HG02759 (cell line): Measurements from ENCODE around the gene INTS11.

ENCODE experiments used
- ATAC-seq: cut with Tn5 transposase; IDR thresholded peaks from one replicate; pipeline ENCODE4 v1.9.1; 2021; ENCODE audit warnings: mild to moderate bottlenecking, moderate library complexity; ENCODE audit not compliant: unreplicated experiment

INTS11 gene

DNA sequence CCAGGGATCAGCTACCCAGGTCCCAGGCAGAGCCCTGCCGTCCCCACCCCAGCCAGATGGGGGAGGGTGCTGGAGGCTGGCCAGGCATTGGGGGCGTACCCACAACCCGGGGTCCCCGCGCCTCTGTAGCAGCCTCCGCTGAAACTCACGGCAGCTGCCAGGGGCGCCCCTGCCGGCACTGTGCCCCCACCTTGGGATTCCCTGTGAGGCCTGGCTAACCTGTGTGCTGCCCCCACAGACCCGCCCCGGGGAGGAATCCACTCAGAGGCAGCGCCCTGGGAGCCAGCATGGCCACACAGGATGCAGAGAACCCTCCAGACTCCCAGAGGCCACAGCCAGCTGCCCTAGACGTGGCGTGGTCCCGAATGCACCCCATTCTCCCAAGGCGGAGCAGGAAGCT is 20.9 kb upstream of the INTS11 start:
- no peak for ATAC-seq

DNA sequence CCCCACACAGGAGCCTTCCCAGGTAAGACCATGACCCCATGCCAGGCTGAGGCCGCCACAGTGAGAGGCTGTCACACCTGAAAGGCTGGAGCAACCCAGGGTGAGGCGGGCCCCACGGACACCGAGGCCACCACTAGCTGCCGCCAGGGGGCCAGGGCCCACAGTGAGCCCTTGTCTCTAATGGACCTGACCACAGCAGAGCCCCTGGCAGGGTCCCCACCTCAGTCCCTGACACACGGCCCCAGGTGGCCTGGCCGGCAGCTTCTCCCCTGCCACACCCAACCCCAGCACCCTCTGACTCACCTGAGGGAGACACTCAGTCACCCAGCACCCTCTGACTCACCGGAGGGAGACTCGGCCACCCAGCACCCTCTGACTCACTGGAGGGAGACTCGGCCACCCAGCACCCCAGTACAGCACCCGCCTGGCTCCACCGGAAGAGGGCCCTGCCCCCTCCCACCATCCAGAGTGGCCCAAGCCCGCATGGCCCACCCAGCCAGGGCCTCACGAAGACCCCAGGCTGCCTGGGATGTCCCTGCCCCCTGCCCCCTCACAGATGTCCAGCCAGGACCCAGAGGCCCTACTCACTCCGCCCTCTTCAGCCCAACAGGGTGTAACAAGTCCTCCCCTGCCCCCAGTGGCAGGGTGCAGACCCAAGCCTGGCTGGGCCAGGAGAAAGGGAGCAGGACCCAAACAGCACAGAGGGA is 20.3 kb upstream of the INTS11 start:
- no peak for ATAC-seq

GRCh38 chr1:1343811-1344421 is 19.5 kb upstream of the INTS11 start:
- no peak for ATAC-seq

- no peak for ATAC-seq
Measured at GRCh38 chr1:1342584-1343115, 18.2 kb upstream of the INTS11 start.

DNA sequence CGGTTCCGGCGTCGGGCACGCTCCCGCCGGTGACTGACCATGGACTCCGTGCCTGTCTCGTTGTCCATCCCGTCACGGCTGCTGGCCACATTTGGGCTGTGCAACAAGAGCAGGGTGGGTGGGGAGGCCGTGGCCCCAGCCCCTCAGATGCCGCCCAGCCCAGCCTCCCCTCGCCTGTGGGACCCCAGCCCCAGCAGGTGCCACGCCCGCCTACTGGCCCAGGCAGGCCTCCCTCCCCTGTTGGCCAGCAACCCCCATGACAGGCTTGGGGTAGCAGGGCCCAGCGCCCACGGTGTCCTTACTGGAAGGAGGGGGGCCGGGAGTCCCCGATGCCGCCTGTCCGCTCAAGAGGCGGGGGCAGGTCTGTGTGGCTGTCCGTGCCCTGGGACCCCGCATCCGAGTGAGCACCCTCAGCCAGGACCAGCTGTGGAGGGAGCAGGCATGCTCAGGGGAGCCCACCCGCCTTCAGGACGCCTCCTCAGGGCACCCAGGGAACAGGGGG is 17.7 kb upstream of the INTS11 start:
- no peak for ATAC-seq

DNA sequence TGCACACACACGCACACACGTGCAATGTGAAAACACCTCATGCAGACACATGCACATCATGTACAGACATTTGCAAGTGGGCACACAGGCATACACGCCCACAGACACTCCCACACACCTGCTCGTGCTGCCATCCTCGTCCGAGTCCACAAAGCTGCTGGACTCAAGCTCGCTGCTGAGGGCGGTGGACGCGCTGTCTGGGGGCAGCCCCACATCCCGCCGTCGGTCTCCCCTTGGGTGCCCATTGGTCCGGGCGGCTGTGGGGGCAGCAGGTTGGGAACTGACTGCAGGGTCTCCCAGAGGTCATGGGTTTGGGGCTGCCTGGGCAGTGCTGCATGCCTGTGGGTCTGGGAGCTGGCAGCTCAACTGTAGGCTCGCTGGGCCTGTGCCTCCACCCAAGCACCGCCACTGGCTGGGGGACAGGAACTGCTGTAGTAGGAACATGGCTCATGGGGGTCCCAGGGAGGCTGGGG is 17.1 kb upstream of the INTS11 start:
- ATAC-seq: no peak

DNA sequence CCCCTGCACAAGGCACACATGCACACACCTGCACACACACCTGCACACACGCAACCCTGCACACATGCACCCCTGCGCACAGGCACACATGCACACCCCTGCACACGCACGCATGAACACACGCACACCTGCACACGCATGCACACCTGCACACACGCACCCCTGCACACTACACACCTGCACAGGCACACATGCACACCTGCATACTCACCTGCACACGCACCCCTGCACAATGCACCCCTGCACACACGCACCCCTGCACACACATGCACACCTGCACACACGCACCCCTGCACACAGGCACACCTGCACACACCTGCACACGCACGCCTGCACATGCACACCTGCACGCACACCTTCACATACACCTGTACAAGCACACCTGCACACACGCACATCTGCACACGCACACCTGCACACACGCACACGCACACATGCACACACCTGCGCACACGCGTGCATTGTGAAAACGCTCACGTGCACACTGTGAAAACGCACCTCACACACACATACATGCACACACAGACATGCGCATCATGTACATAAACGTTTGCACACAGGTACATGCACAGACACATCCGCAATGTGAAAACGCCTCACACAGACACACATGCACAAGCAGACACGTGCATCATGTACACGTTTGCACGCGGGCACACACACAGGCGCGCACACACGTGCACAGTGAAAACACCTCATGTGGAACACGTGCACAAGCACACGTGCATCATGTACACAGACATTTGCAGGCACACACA is 16.5 kb upstream of the INTS11 start:
- ATAC-seq: no peak

- ATAC-seq: no peak
Measured at GRCh38 chr1:1340185-1340584, 15.7 kb upstream of the INTS11 start.

DNA sequence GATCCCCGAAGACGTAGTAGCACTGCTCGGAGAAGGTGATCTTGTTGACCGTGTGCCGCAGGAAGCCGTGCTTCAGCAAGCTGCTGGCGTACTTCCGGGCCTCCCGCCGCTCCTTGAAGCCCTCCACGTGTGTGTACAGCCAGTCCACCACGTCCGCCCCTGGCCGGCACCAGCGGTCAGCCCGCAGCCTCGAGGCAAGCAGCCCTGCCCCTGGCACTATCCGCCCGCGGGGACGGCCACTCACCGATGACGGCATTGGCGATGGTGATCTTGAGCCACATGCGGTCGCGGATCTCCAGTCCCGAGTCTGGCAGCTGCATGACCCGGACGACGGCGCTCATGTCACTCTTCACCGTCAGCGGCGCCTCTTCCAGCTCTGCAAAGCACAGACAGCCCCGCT is 13.8 kb upstream of the INTS11 start:
- ATAC-seq: no peak

DNA sequence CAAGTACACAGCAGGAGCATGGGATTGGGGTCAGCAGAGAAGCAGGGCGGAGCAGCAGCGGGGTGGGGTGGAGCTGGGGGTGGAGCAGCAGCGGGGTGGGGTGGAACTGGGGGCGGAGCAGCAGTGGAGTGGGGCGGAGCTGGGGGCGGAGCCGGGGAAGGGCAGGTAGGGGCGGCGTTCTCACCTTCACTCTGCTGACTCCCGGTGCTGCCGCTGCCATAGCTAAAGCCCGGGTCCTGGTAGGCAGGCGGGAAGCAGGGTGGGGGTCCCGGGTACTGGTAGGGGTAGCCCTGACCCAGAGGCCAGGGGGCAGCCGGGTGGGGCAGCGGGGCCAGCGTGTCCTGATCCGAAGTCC is 13.3 kb upstream of the INTS11 start:
- no peak for ATAC-seq

DNA sequence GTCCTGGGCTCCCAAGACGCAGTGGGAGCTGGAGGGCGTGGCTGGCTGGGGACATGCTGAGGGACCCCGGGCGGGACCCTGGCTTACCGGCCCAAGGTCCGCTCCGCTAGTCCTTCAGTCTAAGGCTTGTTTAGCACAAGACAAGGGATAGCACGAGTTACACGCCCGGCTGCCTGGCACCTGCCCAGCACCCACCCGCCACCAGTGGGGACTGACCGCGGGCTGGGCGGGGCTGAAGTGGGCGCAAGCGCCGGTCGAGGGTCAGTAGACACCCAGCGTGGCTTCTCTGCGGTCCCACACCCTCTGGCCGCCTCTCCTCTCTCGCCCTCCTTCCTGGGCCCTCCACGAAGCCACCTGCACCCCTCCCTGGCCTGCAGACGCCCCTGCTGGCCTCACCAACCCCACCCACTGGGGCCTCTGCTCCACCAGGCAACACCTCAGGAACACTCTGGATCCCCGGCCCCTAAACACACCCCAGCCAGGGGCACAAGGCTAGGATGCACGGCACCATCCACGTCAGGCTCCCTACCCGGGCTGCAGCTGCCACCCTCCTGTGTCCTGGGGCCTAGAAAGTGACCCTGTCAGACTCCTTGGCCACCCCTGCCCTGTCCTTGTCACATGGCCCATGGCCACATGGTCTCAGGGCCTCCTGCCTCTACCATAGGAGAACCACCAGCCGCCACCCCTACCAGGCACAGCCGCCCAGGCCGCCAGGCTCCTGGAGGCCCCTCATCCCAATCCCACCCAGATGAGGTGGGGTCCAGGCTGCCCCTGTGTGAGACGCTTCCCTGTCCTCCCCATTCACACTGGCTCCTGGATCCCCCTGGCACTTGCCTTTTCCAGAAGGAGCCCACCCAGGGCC is 12.7 kb upstream of the INTS11 start:
- no peak for ATAC-seq

- ATAC-seq: no peak
Measured at GRCh38 chr1:1336446-1336845, 12.0 kb upstream of the INTS11 start.

GRCh38 chr1:1335792-1336248 is 11.4 kb upstream of the INTS11 start:
- no peak for ATAC-seq

DNA sequence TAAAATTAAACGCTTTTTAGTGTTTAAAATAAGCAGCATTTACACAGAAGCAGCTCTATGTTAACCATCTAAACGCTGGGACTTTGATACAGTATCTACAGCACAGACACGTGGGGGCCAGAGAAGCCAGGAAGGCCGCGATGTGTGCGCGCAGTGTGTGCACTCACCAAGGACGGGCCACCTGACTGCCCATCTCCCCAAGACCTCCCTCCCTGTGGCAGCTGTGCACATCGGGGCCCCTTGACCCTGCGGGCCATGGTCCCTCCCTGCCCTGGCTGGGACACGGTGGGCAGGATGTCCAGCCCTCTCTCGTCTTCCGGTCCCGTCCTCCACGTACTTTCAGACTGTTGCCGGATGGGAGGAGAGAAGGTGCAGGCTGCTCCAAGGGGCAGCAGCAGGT is 10.8 kb upstream of the INTS11 start:
- no peak for ATAC-seq

- ATAC-seq: no peak
Measured at GRCh38 chr1:1334835-1335234, 10.4 kb upstream of the INTS11 start.

DNA sequence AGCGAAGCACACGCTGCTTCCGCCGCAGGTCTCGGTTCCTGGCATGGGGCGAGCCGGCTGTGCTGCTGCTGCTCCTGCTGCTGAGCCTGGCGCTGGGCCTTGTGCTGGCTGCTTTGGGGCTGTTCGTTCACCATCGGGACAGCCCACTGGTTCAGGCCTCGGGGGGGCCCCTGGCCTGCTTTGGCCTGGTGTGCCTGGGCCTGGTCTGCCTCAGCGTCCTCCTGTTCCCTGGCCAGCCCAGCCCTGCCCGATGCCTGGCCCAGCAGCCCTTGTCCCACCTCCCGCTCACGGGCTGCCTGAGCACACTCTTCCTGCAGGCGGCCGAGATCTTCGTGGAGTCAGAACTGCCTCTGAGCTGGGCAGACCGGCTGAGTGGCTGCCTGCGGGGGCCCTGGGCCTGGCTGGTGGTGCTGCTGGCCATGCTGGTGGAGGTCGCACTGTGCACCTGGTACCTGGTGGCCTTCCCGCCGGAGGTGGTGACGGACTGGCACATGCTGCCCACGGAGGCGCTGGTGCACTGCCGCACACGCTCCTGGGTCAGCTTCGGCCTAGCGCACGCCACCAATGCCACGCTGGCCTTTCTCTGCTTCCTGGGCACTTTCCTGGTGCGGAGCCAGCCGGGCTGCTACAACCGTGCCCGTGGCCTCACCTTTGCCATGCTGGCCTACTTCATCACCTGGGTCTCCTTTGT is 9.2 kb upstream of the INTS11 start:
- no peak for ATAC-seq

DNA sequence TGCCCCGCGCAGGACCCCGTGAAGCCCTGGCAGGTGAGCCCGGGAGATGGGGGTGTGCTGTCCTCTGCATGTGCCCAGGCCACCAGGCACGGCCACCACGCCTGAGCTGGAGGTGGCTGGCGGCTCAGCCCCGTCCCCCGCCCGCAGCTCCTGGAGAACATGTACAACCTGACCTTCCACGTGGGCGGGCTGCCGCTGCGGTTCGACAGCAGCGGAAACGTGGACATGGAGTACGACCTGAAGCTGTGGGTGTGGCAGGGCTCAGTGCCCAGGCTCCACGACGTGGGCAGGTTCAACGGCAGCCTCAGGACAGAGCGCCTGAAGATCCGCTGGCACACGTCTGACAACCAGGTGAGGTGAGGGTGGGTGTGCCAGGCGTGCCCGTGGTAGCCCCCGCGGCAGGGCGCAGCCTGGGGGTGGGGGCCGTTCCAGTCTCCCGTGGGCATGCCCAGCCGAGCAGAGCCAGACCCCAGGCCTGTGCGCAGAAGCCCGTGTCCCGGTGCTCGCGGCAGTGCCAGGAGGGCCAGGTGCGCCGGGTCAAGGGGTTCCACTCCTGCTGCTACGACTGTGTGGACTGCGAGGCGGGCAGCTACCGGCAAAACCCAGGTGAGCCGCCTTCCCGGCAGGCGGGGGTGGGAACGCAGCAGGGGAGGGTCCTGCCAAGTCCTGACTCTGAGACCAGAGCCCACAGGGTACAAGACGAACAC is 8.5 kb upstream of the INTS11 start:
- ATAC-seq: no peak

- no peak for ATAC-seq
Measured at GRCh38 chr1:1332031-1332755, 7.7 kb upstream of the INTS11 start.
